A549 (cell line): ENCODE results near the gene CTNND2. TPM values are rescaled to one million over a fixed set of nuclear protein-coding genes. Genes with fewer than 3 reads are reported as not detected.

ENCODE experiments used
- ATAC-seq, 2 experiments: fragments of 200-7000 bp in 1 of 2; fragments of >200 bp in 1 of 2; cut with Nextera tagmentation in 1 of 2; cut with Tn5 transposase in 1 of 2; 3 replicates each; pipeline versions ENCODE4 v1.8.0 to v1.9.1; 2018 to 2020; ENCODE audit warnings: mild to moderate bottlenecking in 1 of 2, moderate library complexity in 1 of 2
- CTCF ChIA-PET: fragments of 300-600 bp; sonication (Branson Sonifier 250); formaldehyde crosslinking; extraction: SDS; loops from one replicate; lab custom pipeline; 2021; ENCODE audit warnings: antibody characterized with exemption, inconsistent platforms; lab: Yijun Ruan, JAX
- POLR2A ChIA-PET: fragments of 350-600 bp; formaldehyde crosslinking; extraction: SDS; loops from one replicate; lab custom pipeline; 2021; ENCODE audit warnings: antibody characterized with exemption, inconsistent platforms; lab: Yijun Ruan, JAX
- DNase-seq, 2 experiments: peaks; one replicate each; pipeline versions ENCODE4 v3.0.0 to v3.0.0-alpha.2; 2011 to 2016; ENCODE audit warnings: low read depth in 1 of 2, low spot score in 1 of 2
- FAIRE-seq: peaks from 2 replicates; lab custom pipeline; 2011; peaks lifted over from hg19 to GRCh38; lab: Jason Lieb, UNC
- H3K27ac ChIP-seq, 2 experiments: fragments of >200 bp; sonication (Bioruptor Twin); formaldehyde crosslinking; 3 replicates each; pipeline ENCODE4 v1.5.1; 2016 to 2017
- H3K4me1 ChIP-seq: fragments of >200 bp; sonication (Bioruptor Twin); formaldehyde crosslinking; 3 replicates; pipeline ENCODE4 v1.6.1; 2016
- H3K4me2 ChIP-seq: fragments of >200 bp; sonication (Bioruptor Twin); formaldehyde crosslinking; 3 replicates; pipeline ENCODE4 v1.6.1; 2016
- H3K4me3 ChIP-seq: fragments of >200 bp; sonication (Bioruptor Twin); formaldehyde crosslinking; 3 replicates; pipeline ENCODE4 v1.5.1; 2016
- H3K9me3 ChIP-seq: fragments of >200 bp; sonication (Bioruptor Twin); formaldehyde crosslinking; 3 replicates; pipeline ENCODE4 v1.6.1; 2016
- CHD2 ChIP-seq: fragments of 150-350 bp; IDR thresholded peaks from 2 replicates; pipeline ENCODE4 v1.6.1; 2014; ENCODE audit warnings: low read length; ENCODE audit not compliant: partially characterized antibody
- CHD4 ChIP-seq: fragments of 200-600 bp; sonication (generic); IDR thresholded peaks from 2 replicates; pipeline ENCODE4 v1.6.1; 2016; ENCODE audit warnings: antibody characterized with exemption, mild to moderate bottlenecking, borderline replicate concordance
- CTCF ChIP-seq: fragments of >200 bp; sonication (Bioruptor Twin); formaldehyde crosslinking; IDR thresholded peaks from 3 replicates; pipeline ENCODE4 v1.5.1; 2016
- HOXB13 ChIP-seq: fragments of 250-450 bp; sonication (Bioruptor Pico); IDR thresholded peaks from 2 replicates; pipeline ENCODE4 v1.5.0; 2020; ENCODE audit warnings: low read depth, mild to moderate bottlenecking, moderate library complexity
- JUNB ChIP-seq: fragments of >200 bp; sonication (Bioruptor Twin); formaldehyde crosslinking; IDR thresholded peaks from 2 replicates; pipeline ENCODE4 v1.6.1; 2016
- NFE2L2 ChIP-seq: fragments of 150-350 bp; conservative IDR thresholded peaks from 2 replicates; pipeline ENCODE4 v1.6.1; 2014; ENCODE audit warnings: low read length
- PHF8 ChIP-seq: fragments of 200-600 bp; sonication (generic); IDR thresholded peaks from 2 replicates; pipeline ENCODE4 v1.6.1; 2016; ENCODE audit warnings: low read depth, mild to moderate bottlenecking, antibody characterized with exemption, moderate library complexity, borderline replicate concordance
- RNF2 ChIP-seq: fragments of 200-600 bp; sonication (generic); IDR thresholded peaks from 2 replicates; pipeline ENCODE4 v1.6.1; 2016; ENCODE audit warnings: low read depth, mild to moderate bottlenecking, antibody characterized with exemption, moderate library complexity, borderline replicate concordance
- SMC3 ChIP-seq: fragments of >200 bp; sonication (Bioruptor Twin); formaldehyde crosslinking; IDR thresholded peaks from 3 replicates; pipeline ENCODE4 v1.6.1; 2018; ENCODE audit warnings: inconsistent platforms
- SREBF2 ChIP-seq: fragments of 450-650 bp; IDR thresholded peaks from 2 replicates; pipeline ENCODE4 v1.6.1; 2014; ENCODE audit warnings: mild to moderate bottlenecking, moderate library complexity
- ZNF302 ChIP-seq: fragments of 250-450 bp; sonication (Bioruptor Pico); IDR thresholded peaks from 2 replicates; pipeline ENCODE4 v1.9.0; 2021; ENCODE audit warnings: inconsistent platforms, mild to moderate bottlenecking, moderate library complexity
- WGBS: methylation state at CpG from one replicate; pipeline ENCODE4 v1.1.6; 2017; ENCODE audit errors: missing lambda C conversion rate; 5-methylcytosine and 5-hydroxymethylcytosine counted together
- polyA plus RNA-seq, 4 experiments: library from polyadenylated mRNA; depleted of rRNA in 3 of 4; stranded (reverse); fragments of >200 nt; fragmentation: RNase III in 1 of 4; extraction: RNeasy Plus Mini Kit Qiagen cat#74134 plus additional on column Dnase treatment in 1 of 4; gene quantifications; 2 replicates in 3 of 4; 3 replicates in 1 of 4; pipeline ENCODE4 v1.2.3, GENCODE V29; 2011 to 2017
- TF ChIP-seq, protein P1 (sequence below): IDR thresholded peaks from 2 replicates; pipeline ENCODE4 v1.6.1; 2012
- TF ChIP-seq, protein P2 (sequence below): IDR thresholded peaks from 2 replicates; pipeline ENCODE4 v1.6.1; 2012; ENCODE audit warnings: low read depth, borderline replicate concordance
- TF ChIP-seq, protein P3 (sequence below): IDR thresholded peaks from 2 replicates; pipeline ENCODE4 v1.6.1; 2012
- TF ChIP-seq, protein P4 (sequence below): fragments of 450-650 bp; IDR thresholded peaks from 2 replicates; pipeline ENCODE4 v1.6.1; 2014; ENCODE audit warnings: antibody characterized with exemption
- TF ChIP-seq, protein P5 (sequence below): fragments of 250-450 bp; sonication (Bioruptor Pico); IDR thresholded peaks from 2 replicates; pipeline ENCODE4 v1.5.0; 2021; ENCODE audit warnings: mild to moderate bottlenecking, moderate library complexity, borderline replicate concordance

Gene CTNND2
- polyA plus RNA-seq, 2 of the 4 experiments (the other 2 are of a cell fraction) = not detected

GRCh38 chr5:11905206-11905605 lies 960 bp upstream of the CTNND2 start:
- DNase-seq (no peak), FAIRE-seq (no peak), ATAC-seq (no peak)
- CTCF ChIA-PET = no interaction called here
- Histone ChIP-seq H3K4me1 (peaks cover 6% of the 10 kb centered on the region; the same call in 1 of the 3 replicates), H3K9me3 (no peaks in the 10 kb centered on the region), H3K4me2 (no peak overlapping the region), H3K27ac (no peak overlapping the region), H3K4me3 (no peak overlapping the region)
- TF ChIP-seq NFE2L2 (no peak), SREBF2 (no peak), CHD2 (no peak), CTCF (no peak), RNF2 (no peak), HOXB13 (CRISPR knock-in tag) (no peak), CHD4 (no peak), SMC3 (no peak), PHF8 (no peak)
- TF ChIP-seq, protein P1, sequence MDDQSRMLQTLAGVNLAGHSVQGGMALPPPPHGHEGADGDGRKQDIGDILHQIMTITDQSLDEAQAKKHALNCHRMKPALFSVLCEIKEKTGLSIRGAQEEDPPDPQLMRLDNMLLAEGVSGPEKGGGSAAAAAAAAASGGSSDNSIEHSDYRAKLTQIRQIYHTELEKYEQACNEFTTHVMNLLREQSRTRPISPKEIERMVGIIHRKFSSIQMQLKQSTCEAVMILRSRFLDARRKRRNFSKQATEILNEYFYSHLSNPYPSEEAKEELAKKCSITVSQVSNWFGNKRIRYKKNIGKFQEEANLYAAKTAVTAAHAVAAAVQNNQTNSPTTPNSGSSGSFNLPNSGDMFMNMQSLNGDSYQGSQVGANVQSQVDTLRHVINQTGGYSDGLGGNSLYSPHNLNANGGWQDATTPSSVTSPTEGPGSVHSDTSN = no peak
- POLR2A ChIA-PET = no interaction called here
- WGBS = 40% methylated on average over 12 of the region's 12 CpGs

- 6% methylated on average over 18 of the region's 97 CpGs for WGBS
- H3K27ac ChIP-seq = peak overlapping the region in 1 of 2 experiments; percentile 56; a peak in 2 of 6 replicates
- H3K4me3 ChIP-seq = peak overlapping the region; percentile 57
- POLR2A ChIA-PET = no interaction called here
- TF ChIP-seq CTCF = peak; percentile 28; the same call in 2 of the 3 replicates
- TF ChIP-seq, protein P2, sequence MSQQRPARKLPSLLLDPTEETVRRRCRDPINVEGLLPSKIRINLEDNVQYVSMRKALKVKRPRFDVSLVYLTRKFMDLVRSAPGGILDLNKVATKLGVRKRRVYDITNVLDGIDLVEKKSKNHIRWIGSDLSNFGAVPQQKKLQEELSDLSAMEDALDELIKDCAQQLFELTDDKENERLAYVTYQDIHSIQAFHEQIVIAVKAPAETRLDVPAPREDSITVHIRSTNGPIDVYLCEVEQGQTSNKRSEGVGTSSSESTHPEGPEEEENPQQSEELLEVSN = no peak
- TF ChIP-seq, protein P3, sequence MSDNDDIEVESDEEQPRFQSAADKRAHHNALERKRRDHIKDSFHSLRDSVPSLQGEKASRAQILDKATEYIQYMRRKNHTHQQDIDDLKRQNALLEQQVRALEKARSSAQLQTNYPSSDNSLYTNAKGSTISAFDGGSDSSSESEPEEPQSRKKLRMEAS = 0 out of 2 replicates have a peak, but pooled peaks have one; percentile 6
- no peak for FAIRE-seq
- H3K4me2 ChIP-seq = peak overlapping the region; percentile 94
- ATAC-seq = peak; percentile 84 to 93
- H3K9me3 ChIP-seq = no peaks in the 10 kb centered on the region
- CTCF ChIA-PET = interaction anchor here (0.6 to 1.4 kb wide), 4 partner anchors 9 to 1208 kb away, joined by 3 to 4 read pairs (median 3); no protein-coding TSS in a partner anchor
- peaks cover 6% of the 10 kb centered on the region; the same call in 1 of the 3 replicates for H3K4me1 ChIP-seq
- peak; percentile 14 to 23 for DNase-seq
Measured at GRCh38 chr5:11903614-11904264, 507 bp downstream of the CTNND2 start.

DNA sequence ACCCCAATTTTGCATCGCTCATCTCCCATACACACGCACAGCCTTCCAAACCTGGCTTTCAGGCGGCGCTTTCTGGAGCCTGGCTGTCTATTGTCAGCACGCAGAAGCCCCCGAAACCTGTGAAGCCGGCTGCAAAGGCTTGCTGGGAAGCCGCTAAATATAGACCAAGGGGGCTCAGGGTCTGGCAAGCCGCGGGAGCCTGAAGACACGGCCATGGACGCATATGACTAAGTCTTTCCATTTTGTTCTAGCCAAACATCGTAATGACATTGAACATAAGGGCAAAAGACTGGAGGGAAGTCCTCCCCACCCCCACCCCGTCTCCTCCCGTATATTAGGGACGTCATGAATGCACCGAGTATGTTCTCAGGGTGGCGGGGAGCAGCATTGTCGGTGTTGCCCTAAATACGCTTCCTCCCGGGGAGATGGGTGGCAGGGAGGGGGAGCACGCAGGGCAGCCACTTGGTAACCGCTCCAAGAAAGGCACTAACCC lies 1.1 kb downstream of the CTNND2 start:
- FAIRE-seq = no peak

More for the DNA sequence above, 1.1 kb downstream of the CTNND2 start:
- H3K4me3 ChIP-seq = peak overlapping the region; percentile 57
- peak; percentile 2 to 16; a peak in 3 of 6 replicates for ATAC-seq
- no peaks in the 10 kb centered on the region for H3K9me3 ChIP-seq
- no peak overlapping the region for H3K27ac ChIP-seq
- H3K4me2 ChIP-seq = peak overlapping the region; percentile 94
- TF ChIP-seq, protein P4, sequence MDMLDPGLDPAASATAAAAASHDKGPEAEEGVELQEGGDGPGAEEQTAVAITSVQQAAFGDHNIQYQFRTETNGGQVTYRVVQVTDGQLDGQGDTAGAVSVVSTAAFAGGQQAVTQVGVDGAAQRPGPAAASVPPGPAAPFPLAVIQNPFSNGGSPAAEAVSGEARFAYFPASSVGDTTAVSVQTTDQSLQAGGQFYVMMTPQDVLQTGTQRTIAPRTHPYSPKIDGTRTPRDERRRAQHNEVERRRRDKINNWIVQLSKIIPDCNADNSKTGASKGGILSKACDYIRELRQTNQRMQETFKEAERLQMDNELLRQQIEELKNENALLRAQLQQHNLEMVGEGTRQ = no peak
- TF ChIP-seq JUNB (no peak), ZNF302 (CRISPR knock-in tag) (no peak), PHF8 (no peak)
- TF ChIP-seq, protein P5, sequence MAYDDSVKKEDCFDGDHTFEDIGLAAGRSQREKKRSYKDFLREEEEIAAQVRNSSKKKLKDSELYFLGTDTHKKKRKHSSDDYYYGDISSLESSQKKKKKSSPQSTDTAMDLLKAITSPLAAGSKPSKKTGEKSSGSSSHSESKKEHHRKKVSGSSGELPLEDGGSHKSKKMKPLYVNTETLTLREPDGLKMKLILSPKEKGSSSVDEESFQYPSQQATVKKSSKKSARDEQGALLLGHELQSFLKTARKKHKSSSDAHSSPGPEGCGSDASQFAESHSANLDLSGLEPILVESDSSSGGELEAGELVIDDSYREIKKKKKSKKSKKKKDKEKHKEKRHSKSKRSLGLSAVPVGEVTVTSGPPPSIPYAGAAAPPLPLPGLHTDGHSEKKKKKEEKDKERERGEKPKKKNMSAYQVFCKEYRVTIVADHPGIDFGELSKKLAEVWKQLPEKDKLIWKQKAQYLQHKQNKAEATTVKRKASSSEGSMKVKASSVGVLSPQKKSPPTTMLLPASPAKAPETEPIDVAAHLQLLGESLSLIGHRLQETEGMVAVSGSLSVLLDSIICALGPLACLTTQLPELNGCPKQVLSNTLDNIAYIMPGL (CRISPR knock-in tag) = no peak
- TF ChIP-seq, all 56 proteins: peak for 0
- ChIA-PET POLR2A (no interaction called here), CTCF (interaction anchor here (1.0 to 1.4 kb wide), 4 partner anchors 8 to 1208 kb away, joined by 3 to 4 read pairs (median 4); no protein-coding TSS in a partner anchor)
- peaks cover 6% of the 10 kb centered on the region; the same call in 1 of the 3 replicates for H3K4me1 ChIP-seq
- 18% methylated on average over 23 of the region's 23 CpGs for WGBS
- no peak for DNase-seq
